GM19351 (cell line): Measurements from ENCODE around the gene VAPB.
A peak's percentile ranks its signal among the peaks of the same experiment; 100 is the strongest.

Experiments
- ATAC-seq: cut with Tn5 transposase; IDR thresholded peaks from one replicate; pipeline ENCODE4 v1.9.1; 2021; ENCODE audit warnings: mild to moderate bottlenecking, moderate library complexity; ENCODE audit not compliant: unreplicated experiment

VAPB gene

GRCh38 chr20:58458342-58459057 lies 69.5 kb downstream of the VAPB start:
- peak; percentile 97 for ATAC-seq

DNA sequence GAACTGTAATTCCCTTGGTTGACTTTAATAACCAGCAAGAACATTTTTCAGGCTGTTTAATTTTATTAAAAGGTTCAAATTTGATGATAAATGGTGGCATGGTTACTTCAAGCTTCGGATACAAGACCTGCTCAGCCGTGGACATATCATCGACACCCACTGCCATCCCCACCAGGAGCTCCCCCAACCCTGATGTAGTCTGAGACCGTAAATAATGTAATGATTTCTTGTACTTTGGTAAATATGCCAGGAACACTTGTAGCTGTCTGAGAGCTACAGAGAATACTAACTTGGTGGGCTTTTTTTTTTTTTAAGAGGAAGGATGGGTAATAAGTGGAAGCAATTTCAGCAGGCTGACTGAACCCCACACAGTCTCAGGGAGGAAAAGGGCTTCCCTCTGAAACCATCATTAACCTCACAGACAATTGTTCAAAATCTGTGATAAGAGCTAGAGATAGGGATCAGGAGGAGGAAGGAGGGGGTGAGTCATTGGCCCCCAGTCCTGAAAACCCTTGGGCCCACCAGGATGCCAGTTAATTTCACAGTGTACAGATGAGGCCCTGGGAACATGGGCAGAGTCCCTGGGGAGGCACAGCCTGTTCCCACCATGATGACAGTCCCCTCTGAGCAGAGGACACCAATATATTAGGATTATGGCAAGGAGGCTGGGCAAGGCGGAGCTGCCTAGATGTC lies 70.2 kb downstream of the VAPB start:
- ATAC-seq = peak; percentile 25

GRCh38 chr20:58461104-58461503 lies 72.1 kb downstream of the VAPB start:
- no peak for ATAC-seq

DNA sequence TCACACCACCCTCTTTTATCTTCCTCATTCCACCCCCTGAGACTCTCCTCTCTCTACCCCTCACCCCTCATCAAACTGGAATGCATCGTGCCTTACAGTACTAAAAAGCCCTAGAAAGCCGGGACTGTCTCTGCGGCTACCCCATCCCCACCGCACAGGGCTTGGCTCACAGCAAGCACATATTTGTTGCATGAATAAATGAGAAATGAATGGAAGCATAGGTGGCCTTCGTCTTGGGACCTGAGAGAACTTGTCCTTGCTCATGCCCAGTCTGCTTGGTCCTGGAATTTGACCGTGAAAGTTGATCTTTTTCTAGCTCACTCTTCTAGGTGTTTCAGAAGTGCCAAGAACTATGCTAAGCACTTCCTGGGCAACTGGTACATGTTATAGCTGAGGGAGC lies 72.9 kb downstream of the VAPB start:
- no peak for ATAC-seq

DNA sequence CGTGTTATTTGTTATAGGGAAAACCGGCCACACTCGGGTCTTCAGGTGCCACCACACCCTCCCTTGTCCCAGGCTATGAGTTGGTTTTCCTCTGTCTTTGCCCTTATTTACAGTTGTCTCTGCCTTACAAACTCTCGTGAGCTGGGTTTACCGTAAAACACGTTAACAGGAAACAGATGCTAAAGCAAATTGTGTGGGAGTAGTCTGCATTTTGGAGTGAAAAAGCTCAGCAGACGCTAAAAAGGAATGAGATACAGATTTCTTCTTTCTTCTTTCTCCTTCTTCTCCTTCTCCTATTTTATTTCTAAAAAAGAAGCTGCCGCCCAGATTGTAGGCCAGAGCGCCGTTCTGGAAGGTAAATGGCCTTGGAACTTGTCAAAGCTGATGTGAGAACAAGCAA lies 74.2 kb downstream of the VAPB start:
- no peak for ATAC-seq

GRCh38 chr20:58464838-58465237 lies 75.8 kb downstream of the VAPB start:
- ATAC-seq = no peak

DNA sequence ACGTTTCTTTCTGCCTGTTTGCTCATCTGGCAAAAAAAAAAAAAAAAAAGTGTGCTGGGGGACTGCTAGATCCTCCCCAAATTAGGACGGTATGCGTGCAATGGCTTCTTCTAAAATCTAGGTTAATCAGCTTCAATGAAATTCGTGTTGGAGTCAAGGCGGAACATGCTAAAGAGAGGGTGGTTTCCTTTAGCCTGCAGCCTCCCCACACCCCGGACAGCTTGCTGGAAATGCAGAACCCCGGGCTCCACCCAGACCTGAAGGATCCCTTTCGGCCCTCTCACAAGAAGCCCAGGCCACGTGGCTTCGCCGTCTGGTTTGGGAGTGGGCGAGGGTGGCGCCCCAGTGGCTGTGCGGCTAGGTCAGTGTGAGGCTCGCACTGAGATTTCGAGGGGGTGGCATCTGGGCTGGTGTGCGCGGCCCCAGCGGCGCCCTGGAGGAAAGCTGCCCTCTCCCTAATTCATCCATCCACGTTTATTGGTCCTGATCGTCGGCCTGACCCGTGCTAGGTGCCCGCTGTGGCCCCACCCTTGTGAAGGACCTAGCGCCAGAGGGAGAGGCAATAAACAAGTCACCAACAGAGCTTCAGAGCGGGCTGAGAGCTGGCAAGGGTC lies 77.2 kb downstream of the VAPB start:
- no peak for ATAC-seq

GRCh38 chr20:58466729-58467571 lies 77.9 kb downstream of the VAPB start:
- ATAC-seq = no peak

GRCh38 chr20:58467572-58468527 lies 78.8 kb downstream of the VAPB start:
- no peak for ATAC-seq

DNA sequence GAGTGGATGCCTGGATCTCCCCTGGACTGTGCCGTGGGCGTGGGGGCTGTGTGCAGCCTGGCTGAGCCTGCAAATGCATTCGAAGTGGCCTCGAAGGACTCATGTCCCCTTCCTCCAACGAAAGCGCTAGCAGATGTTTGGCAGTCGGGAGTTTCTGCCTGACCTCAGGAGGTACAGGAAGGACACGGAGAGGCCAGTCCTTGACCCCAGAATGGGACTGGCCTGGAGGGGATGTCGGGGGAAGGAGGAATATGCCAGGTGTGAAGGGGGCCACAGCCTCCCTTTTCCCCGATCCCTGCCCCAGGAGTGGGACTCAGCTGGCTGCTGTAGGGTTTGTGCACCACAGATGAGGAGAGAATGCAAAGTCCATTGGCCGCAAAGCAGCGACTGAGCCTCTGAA lies 80.6 kb downstream of the VAPB start:
- no peak for ATAC-seq

DNA sequence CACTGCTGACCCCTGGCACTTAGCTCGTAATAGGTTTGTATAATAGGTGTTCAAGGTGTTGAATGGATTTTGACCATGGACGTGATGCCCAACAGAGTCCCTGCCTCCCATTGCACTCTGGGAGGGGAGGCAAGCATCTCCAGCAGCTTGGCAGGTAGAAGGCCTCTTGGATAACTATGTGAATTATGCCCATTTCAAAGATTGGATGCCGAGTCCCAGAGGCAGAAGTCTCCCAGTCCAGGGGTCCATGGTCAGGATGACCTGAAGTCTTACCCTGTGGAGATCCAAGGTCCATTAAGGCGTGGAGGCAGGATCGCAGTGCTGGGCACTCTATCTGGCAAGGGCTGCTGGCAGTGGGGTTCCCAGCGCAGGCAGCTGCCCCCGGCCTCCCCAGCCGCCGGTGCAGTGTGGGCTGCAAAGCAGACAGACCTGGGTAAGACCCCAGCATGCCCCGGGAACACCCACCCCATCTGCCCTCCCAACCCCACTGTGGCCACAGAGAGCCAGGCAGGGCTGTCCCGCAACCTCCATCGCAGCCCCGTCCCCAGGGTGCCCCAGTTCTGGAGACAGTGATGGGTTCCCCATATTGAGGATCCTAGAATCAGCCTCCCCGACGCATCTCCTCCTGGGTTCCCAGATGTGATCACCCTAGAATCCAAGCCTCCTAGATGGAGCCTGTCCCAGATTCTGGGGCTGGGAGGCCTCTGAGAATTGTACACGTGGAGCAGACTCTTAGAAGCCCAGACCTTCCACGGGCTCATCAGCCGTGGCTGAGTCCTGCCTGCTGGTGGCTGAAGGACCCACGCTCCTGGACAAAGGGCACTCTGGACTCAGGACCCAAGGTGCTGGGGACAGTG lies 81.5 kb downstream of the VAPB start:
- ATAC-seq = no peak

- no peak for ATAC-seq
These were observed 82.5 kb downstream of the VAPB start for GRCh38 chr20:58471193-58472164.

- ATAC-seq = no peak
These were observed 83.4 kb downstream of the VAPB start for GRCh38 chr20:58472273-58473018.

DNA sequence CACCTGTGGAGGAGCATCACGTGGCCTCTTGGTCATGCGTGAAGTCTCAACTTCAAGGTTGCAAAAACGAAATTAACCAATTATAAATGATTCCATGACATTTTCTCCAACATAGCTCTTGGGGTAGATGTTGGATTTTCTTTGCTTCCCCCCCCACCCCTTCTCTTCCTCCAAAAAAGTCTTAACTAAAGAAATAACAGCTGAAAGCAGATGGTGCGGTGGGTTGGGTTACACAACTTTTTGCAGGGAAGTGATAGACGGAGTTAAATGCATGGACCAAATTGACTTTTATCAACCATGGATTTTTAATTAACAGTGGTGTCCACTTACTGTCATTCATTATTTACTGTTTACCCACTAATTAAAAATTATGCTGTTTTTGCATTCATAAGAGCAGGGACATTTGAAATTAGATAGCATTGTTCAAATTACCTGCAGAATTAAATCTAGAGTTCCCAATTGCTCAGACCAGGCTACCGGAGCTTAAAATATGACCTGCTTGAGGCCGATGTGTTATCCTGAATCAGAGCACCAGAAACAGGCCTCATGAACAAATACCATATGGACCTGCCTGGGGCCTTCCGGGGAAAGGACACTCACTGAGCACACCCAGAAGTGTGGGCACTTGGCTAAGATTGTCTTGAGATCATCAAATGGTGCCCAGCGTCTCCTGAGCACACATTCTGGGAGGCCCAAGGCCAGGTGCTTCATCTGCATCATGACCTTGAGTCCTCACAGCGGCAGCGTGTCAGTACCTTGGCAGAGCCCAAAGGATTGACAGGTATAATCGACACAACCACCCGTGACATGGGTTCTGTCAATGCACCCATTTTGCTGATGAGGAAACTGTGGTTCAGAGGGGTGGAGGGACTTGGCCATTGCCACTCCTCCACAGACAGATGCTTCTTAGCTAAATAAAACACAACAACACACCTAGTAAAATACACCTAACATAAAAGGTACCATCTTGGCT lies 84.7 kb downstream of the VAPB start:
- no peak for ATAC-seq

DNA sequence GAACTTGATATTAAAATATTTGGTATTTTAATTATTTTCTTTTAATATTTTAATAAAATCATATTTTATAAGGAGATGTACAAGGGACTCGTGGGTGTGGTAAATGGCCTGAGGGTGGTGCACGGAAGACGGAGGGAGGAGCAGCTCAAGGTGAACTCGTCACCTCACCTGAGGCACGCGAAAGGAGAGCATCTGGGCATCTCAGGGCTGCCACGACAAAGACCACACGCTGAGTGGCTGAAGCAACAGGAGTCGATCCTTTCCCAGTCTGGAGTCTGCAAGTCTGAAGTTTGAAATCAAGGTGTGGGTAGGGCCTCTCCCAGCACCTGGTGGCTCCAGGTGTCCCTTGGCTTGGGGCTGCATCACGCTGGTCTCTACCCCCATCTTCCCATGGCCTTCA lies 86.4 kb downstream of the VAPB start:
- no peak for ATAC-seq

GRCh38 chr20:58478141-58478805 lies 89.2 kb downstream of the VAPB start:
- no peak for ATAC-seq
